ENCODE measurements around the gene PRR5. TPM values are rescaled to one million over a fixed set of nuclear protein-coding genes. Genes with fewer than 3 reads are reported as not detected.

PRR5 gene
- total RNA-seq, 1 donor from 2014 or later: 13.5 TPM

DNA sequence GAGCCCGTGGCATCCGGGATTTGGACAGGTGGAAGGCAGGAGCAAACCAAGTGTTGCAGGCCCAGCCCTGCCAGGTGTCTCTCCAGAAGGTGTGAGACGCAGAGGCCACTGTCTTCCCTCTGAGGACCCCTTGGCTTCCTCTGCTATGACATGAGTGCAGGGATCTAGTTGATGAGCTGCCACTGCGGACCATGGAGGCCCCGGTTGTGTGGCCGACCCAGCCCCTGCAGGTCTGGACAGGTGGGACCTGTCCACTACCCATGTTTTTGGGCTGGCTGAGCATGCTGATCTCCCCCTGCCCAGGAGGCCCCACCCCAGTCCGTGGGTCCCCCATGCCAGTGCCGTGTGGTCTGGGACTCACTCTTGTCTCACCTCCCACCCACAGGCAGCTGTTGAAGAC, 22.9 kb downstream of the PRR5 start:
- no peak for DNase-seq (ENCODE audit: extremely low spot score, unreplicated experiment)
- H3K4me1 Mint-ChIP-seq (ENCODE audit: unreplicated experiment): peaks cover 4% of the 10 kb centered on the region
- H3K9me3 Mint-ChIP-seq (ENCODE audit: unreplicated experiment): no peaks in the 10 kb centered on the region
- TF ChIP-seq, protein P1, sequence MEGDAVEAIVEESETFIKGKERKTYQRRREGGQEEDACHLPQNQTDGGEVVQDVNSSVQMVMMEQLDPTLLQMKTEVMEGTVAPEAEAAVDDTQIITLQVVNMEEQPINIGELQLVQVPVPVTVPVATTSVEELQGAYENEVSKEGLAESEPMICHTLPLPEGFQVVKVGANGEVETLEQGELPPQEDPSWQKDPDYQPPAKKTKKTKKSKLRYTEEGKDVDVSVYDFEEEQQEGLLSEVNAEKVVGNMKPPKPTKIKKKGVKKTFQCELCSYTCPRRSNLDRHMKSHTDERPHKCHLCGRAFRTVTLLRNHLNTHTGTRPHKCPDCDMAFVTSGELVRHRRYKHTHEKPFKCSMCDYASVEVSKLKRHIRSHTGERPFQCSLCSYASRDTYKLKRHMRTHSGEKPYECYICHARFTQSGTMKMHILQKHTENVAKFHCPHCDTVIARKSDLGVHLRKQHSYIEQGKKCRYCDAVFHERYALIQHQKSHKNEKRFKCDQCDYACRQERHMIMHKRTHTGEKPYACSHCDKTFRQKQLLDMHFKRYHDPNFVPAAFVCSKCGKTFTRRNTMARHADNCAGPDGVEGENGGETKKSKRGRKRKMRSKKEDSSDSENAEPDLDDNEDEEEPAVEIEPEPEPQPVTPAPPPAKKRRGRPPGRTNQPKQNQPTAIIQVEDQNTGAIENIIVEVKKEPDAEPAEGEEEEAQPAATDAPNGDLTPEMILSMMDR (IDR thresholded peaks at IDR 0.05): no peak
- no peaks in the 10 kb centered on the region for H3K27me3 Mint-ChIP-seq (ENCODE audit: unreplicated experiment)
- H3K4me3 Mint-ChIP-seq (ENCODE audit: unreplicated experiment): no peak overlapping the region
- peaks cover 6% of the 10 kb centered on the region for H3K36me3 Mint-ChIP-seq (ENCODE audit: unreplicated experiment)
- no peak overlapping the region for H3K27ac Mint-ChIP-seq (ENCODE audit: unreplicated experiment)

DNA sequence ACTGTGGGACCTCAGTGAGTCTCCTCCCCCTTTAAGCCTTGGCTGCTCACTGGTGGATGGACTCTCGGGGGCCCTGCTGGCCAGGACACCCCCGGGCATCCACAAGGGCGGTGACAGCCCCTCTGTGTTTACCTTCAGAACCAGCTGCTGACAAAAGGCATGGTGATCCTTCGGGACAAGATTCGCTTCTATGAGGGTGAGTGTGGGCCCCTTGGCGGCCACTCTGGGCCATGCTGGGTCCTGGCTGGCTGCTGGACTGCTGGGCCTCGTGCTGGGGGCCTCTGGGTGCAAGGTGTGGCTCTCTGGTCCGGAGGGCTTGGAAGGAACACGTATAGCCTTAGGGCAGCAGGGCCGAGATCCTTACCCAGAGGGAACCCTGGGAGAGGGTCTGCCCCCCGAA, 24.4 kb downstream of the PRR5 start:
- Mint-ChIP-seq H3K36me3 (ENCODE audit: unreplicated experiment) (peaks cover 6% of the 10 kb centered on the region), H3K4me3 (ENCODE audit: unreplicated experiment) (no peak overlapping the region), H3K27ac (ENCODE audit: unreplicated experiment) (no peak overlapping the region), H3K27me3 (ENCODE audit: unreplicated experiment) (no peaks in the 10 kb centered on the region), H3K9me3 (ENCODE audit: unreplicated experiment) (no peaks in the 10 kb centered on the region), H3K4me1 (ENCODE audit: unreplicated experiment) (peaks cover 4% of the 10 kb centered on the region)
- DNase-seq (ENCODE audit: extremely low spot score, unreplicated experiment): no peak
- TF ChIP-seq, protein P1 (IDR thresholded peaks at IDR 0.05): no peak

DNA sequence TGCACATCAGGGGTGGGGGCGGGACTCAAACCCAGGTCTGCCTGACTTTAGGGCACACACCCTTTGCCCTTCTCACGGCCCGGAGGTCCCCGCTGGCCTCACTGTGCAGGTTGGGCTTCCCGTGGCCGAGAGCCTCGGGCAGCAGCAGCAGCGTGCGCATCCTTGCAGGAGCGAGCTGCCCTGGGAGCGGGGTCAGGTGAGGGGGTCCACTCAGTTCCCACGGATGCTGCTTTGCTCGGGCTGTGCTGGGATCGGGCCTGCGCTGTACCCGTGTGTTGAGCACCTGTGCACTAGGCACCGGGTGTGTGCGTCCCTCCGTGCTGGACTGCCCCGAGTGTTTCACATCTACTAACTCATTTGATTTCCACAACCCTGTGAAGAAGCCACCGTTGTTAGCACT, 25.1 kb downstream of the PRR5 start:
- no peak for DNase-seq (ENCODE audit: extremely low spot score, unreplicated experiment)
- Mint-ChIP-seq H3K27ac (ENCODE audit: unreplicated experiment) (no peak overlapping the region), H3K36me3 (ENCODE audit: unreplicated experiment) (peaks cover 4% of the 10 kb centered on the region), H3K4me3 (ENCODE audit: unreplicated experiment) (no peak overlapping the region), H3K4me1 (ENCODE audit: unreplicated experiment) (peaks cover 4% of the 10 kb centered on the region), H3K27me3 (ENCODE audit: unreplicated experiment) (no peaks in the 10 kb centered on the region), H3K9me3 (ENCODE audit: unreplicated experiment) (no peaks in the 10 kb centered on the region)
- TF ChIP-seq, protein P1 (IDR thresholded peaks at IDR 0.05): no peak

DNA sequence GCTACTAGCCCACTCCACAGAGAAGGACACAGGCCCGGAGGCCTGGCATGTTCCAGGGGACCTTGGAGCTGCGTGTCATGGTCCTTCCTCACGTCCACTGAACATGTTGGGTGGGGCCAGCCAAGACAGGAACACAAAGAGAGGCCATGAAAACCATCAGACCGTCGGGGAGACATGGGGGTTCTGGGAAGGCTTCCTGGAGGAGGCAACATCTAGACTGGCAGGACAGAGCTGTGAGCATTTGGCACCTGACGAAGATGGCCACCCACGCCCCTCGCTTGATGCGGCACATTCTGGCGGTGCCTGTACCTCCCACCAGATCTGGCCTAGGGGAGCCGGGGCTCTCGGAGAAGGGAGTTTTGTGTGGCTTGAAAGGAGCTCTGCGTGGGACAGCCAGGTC, 25.7 kb downstream of the PRR5 start:
- Mint-ChIP-seq H3K27ac (ENCODE audit: unreplicated experiment) (no peak overlapping the region), H3K4me1 (ENCODE audit: unreplicated experiment) (peaks cover 4% of the 10 kb centered on the region), H3K36me3 (ENCODE audit: unreplicated experiment) (peaks cover 4% of the 10 kb centered on the region), H3K4me3 (ENCODE audit: unreplicated experiment) (no peak overlapping the region), H3K9me3 (ENCODE audit: unreplicated experiment) (no peaks in the 10 kb centered on the region), H3K27me3 (ENCODE audit: unreplicated experiment) (no peaks in the 10 kb centered on the region)
- no peak for DNase-seq (ENCODE audit: extremely low spot score, unreplicated experiment)
- TF ChIP-seq, protein P1 (IDR thresholded peaks at IDR 0.05): no peak

DNA sequence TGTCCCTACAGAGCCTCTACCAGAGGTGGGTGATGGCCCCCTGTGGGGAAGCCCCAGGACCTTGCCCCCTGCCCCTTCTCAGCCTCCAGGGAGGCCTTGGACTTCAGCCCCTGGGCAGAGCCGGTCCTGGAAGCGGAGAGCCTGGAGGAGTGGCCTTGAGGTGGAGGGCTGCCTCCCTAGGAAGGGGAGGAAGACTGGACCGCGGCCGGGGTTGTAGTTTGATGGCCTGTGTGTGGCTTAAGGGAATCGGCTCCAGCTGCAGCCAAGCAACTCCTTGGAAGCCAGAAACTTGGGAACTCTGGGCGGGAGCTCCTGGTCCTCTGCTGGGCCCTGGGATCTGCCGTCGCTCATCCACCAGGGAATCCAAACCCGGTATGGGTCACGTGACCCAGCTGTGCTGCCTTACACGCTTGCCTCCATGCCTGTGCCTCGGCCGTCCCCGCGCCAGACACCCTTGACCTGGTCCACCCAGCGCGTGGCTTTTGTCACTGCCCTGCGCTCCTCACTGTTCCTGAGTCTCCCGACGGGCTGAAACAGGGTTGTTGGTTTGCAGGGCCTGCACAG, 26.8 kb downstream of the PRR5 start:
- no peak overlapping the region for H3K4me3 Mint-ChIP-seq (ENCODE audit: unreplicated experiment)
- no peaks in the 10 kb centered on the region for H3K27me3 Mint-ChIP-seq (ENCODE audit: unreplicated experiment)
- H3K9me3 Mint-ChIP-seq (ENCODE audit: unreplicated experiment): no peaks in the 10 kb centered on the region
- TF ChIP-seq, protein P1 (IDR thresholded peaks at IDR 0.05): no peak
- no peak overlapping the region for H3K27ac Mint-ChIP-seq (ENCODE audit: unreplicated experiment)
- peaks cover 4% of the 10 kb centered on the region for H3K4me1 Mint-ChIP-seq (ENCODE audit: unreplicated experiment)
- DNase-seq (ENCODE audit: extremely low spot score, unreplicated experiment): no peak
- peaks cover 4% of the 10 kb centered on the region for H3K36me3 Mint-ChIP-seq (ENCODE audit: unreplicated experiment)
